Suppressor macrophage treated with lipopolysaccharide for 4 hours (primary cell): ENCODE measurements around the gene TBCEL.
"Not testable (repeated sequence)": the region's sequence is repeated elsewhere in the genome, so short reads cannot be mapped to it uniquely, and the experiment has no call there.

Experiments used
- DNase-seq: peaks from one replicate; pipeline ENCODE4 v3.0.0-alpha.2; 2020

Gene TBCEL

GRCh38 chr11:121109471-121109870 lies 85.6 kb downstream of the TBCEL start:
- no peak for DNase-seq

GRCh38 chr11:121109916-121110586 lies 86.1 kb downstream of the TBCEL start:
- DNase-seq: no peak

- no peak for DNase-seq
These were observed 87.2 kb downstream of the TBCEL start for GRCh38 chr11:121110871-121111724.

- DNase-seq: peak; percentile 70
These were observed 88.9 kb downstream of the TBCEL start for GRCh38 chr11:121112498-121113455.

GRCh38 chr11:121113611-121114010 lies 89.7 kb downstream of the TBCEL start:
- DNase-seq: no peak

- not testable (repeated sequence) for DNase-seq
These were observed 91.1 kb downstream of the TBCEL start for GRCh38 chr11:121115024-121115423.

- no peak for DNase-seq
These were observed 93.9 kb downstream of the TBCEL start for GRCh38 chr11:121117788-121118187.

GRCh38 chr11:121119440-121119839 lies 95.5 kb downstream of the TBCEL start:
- DNase-seq: no peak

GRCh38 chr11:121122328-121122727 lies 98.4 kb downstream of the TBCEL start:
- no peak for DNase-seq

GRCh38 chr11:121123496-121124069 lies 99.7 kb downstream of the TBCEL start:
- no peak for DNase-seq

- no peak for DNase-seq
These were observed 103.9 kb downstream of the TBCEL start for GRCh38 chr11:121127809-121128208.

GRCh38 chr11:121129362-121130340 lies 105.7 kb downstream of the TBCEL start:
- no peak for DNase-seq

- DNase-seq: no peak
These were observed 107.8 kb downstream of the TBCEL start for GRCh38 chr11:121131656-121132055.

- no peak for DNase-seq
These were observed 108.5 kb downstream of the TBCEL start for GRCh38 chr11:121132211-121132976.

- DNase-seq: no peak
These were observed 110.9 kb downstream of the TBCEL start for GRCh38 chr11:121134741-121135312.

- DNase-seq: no peak
These were observed 113.1 kb downstream of the TBCEL start for GRCh38 chr11:121137005-121137404.

- no peak for DNase-seq
These were observed 114.4 kb downstream of the TBCEL start for GRCh38 chr11:121138259-121138658.

GRCh38 chr11:121140369-121140768 lies 116.5 kb downstream of the TBCEL start:
- DNase-seq: no peak
